Skin epidermis (tissue), 12 donors: ENCODE measurements around the gene ZSCAN23.
"Not testable (repeated sequence)": the region's sequence is repeated elsewhere in the genome, so short reads cannot be mapped to it uniquely, and the experiment has no call there.

ENCODE experiments used
- H3K27ac ChIP-seq, 21 experiments: fragments of 200-600 bp; sonication (generic) in 11 of 21; one replicate each; pipeline ENCODE4 v1.5.0; 2020; ENCODE audit warnings: mild to moderate bottlenecking in 3 of 21, inconsistent platforms in 2 of 21, moderate library complexity in 2 of 21
- H3K4me3 ChIP-seq, 7 experiments: fragments of 200-600 bp; sonication (generic) in 2 of 7; one replicate each; pipeline ENCODE4 v1.5.0; 2020; ENCODE audit warnings: inconsistent platforms in 2 of 7, mild to moderate bottlenecking in 2 of 7, moderate library complexity in 1 of 7

The ZSCAN23 gene

DNA sequence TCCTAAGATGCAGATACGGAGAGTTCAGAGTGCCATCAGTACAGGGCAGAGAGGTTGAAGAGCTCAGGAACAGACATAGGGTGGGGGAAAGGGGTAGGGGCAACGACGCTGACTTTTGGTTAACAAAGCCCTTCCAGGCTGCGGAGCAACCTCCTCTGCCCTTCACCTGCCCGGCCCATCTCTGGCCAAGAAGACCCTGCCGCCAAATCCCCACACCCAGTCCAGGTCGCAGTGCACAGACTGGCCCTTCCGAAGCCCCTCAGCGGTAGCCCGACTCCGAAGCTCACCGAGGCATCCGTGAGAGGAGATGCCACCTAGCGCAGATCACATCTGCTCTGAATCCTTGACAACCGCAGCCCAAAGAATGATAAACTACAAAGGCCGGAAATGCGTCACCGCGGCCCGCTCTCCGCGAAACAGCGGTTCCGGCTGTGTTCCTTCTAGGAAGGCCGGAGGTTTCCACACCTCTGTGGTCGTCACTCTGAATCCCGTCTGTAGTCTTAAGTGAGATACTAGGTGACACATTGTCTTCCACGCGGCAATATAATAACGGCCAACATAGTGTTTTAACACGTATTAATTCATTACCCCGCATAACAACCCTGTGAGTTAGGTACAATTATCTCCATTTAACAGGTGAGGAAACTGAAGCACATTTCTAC, at the start of gene ZSCAN23:
TSS of gene ZSCAN23 (minus strand) at position 380 of the 662 bp plus-strand sequence. CDS start 7,225 bp downstream, outside the sequence.
- Histone ChIP-seq H3K27ac (peak within 1 kb of the TSS in 7 of 21 experiments; percentile 1 to 55 (median 14)), H3K4me3 (peak within 1 kb of the TSS; percentile 29 to 52 (median 45))

DNA sequence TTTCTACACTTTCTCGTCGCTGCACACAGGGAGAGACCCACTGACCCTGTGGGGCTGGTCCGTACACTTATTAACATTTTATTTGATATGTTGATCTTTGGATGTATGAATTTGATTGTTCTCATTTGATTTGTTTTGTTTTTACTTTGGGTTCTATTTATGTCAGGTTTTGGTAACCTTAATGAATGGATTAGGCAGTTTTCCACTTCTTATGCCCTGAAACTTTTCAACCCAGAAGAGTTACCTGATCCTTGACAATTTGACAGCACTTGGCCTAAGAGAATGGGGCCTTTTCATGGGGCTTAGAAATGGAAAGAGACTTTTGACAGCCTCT, 48.7 kb upstream of the ZSCAN23 start:
- Histone ChIP-seq H3K4me3 (no peak overlapping the region), H3K27ac (no peak overlapping the region)

DNA sequence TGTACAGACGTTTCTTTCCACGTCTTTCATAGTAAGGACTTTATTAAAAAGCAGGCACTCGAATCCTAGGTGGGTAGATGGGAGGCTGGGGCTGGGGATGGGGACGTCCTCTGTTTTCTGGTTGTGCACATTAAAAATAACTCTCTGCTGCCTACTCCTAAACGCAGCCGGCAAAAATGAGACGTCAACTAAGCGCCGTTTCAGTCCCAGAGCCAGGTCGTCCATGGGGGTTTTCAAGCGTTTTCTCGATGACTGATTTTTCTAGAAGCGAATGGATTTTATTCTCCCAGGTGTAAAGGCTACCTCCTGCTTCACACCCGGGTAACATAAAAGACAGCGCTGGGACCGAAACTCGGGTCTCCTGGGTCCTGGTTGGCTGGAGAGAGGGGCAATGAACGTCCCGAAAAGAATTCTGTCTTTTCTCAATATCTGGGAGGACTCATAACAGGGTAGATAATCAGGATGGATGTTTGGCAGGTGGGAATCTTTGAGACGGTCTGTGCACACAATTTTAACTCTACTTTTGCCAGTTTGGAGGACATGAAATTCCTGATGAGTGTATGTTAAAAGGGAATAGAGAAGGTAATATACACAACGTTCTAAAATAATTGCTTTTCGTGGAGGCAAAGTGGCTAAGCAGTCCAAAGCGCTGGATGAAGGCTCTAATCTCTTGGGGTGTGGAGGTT, 47.1 kb upstream of the ZSCAN23 start:
- H3K27ac ChIP-seq = no peak overlapping the region
- H3K4me3 ChIP-seq = peak overlapping the region in 3 of 7 experiments; percentile 7 to 28 (median 10)

DNA sequence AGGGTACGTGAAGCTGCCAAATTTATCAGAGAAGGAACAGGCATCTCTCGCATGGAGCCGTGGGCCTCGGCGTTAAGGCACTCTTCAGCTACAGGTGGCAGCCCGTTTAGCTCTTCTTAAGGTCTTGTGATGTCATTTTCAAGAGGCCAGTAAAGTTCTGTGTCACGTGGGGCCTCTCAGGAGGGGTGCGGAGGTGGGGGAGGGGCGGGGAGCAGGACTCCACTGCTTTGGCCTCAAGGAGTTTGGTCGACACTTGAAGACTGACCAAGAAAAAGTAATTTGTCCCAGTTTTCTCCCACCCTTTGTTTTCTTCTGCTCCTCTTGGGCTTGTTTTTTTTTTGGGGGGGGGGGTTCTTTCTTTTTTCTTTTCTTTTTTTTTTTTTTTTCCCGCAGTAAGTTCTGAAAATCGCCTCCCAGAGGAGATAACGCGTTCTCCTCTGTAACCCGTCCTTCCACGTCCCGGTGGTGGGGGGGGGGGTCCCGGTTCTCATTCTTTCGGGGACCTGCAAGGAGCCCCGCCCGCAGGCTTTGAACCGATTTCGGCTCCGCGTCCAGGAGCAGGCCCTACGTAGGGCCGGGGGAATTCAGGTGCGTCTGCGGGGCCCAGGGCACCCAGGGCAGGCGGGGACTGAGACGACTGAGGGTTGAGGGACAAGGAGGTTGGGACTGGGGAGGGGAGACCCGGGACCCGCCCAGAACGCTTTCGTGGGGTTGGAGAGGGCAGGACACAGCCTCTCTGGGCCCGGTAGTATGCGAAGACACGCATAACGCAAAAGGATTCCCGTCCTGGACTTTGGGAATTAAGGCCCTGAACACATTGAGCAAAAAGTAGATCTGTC, 46.3 kb upstream of the ZSCAN23 start:
- Histone ChIP-seq H3K27ac (no peak overlapping the region), H3K4me3 (peak overlapping the region in 3 of 7 experiments; percentile 7 to 28 (median 10))

DNA sequence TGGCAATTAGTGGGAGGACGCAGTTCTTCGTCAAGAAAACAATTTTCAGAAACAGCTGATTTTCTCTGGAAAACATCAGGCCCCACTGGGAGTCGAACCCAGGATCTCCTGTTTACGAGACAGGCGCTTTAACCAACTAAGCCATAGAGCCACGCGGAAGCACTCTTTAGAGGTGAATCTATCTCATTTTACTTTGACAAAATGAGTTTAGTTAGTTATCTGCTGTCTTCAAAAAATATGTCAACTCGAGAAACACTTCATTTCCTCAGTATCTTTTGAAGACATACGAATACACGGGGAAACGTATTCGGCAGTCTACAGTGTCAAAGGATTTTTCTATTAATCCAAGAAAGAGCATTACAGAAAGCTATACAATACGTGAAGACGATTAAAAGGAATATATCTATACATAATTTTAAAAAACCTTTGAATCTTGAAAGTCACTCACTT, 45.6 kb upstream of the ZSCAN23 start:
- Histone ChIP-seq H3K4me3 (peak overlapping the region in 2 of 7 experiments; percentile 7 to 28), H3K27ac (no peak overlapping the region)

DNA sequence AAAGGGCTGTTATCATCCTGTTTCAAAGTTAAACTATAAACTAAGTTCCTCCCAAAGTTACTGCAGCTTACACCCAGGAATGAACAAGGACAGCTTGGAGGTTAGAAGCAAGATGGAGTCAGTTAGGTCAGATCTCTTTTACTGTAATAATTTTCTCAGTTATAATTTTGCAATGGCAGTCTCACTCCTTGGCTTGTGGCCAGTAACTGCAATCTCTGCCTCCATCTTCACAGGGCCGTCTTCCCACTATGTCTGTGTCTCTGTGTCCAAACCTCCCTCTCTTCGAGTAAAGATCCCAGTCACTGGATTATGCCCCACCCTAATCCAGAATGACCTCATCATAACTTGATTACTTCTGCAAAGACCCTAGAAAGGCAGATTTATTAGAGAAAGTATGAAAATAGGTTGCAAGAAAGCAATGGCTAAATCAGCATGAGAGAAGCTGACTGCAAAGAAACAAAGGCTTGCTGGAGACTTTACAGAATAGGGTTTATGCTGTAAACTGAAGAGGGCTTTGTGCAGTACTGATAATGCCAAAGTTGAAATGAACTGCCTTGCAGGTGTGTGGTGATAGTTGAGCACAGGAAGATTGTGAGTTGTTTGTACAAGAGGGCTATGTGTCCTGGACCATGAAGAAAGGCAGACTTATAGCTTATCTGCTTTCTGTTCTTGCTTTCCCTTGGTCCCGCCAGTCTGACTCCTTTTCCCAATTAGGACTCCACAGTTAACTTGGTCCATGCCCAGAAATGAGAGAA, 43.9 kb upstream of the ZSCAN23 start:
- H3K4me3 ChIP-seq = no peak overlapping the region
- H3K27ac ChIP-seq = no peak overlapping the region

DNA sequence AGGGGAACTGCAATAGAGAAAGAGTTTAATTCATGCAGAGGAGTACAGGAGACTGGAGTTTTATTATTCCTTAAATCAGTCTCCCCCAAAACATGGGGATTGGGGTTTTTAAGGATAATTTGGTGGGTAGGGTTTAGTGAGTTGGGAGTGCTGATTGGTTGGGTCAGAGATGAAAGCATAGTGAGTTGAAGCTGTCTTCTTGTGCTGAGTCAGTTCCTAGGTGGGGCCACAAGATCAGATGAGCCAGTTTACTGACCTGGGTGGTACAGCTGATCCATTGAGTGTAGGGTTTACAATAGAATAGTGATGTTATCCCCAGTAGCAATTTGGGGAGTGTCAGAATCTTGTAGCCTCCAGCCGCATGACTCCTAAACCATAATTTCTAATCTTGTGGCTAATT, 43.2 kb upstream of the ZSCAN23 start:
- Histone ChIP-seq H3K27ac (no peak overlapping the region), H3K4me3 (no peak overlapping the region)

DNA sequence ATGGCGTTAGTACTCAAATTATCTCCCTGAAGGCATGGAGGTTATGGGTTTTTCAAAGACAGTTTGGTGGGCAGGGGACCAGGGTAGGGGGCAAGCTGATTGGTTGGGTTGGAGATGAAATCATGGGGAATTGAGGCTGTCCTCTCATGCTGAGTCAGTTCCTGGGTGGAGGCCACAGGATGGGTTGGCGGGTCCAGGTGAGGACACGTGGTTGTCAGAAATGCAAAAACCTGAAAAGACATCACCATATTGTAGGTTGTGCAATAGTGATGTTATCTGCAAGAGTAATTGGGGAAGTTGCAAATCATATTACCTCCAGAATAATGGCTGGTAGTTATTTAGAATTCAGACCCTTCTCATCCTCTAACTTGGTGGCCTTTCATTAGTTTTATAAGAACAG, 42.2 kb upstream of the ZSCAN23 start:
- H3K4me3 ChIP-seq = no peak overlapping the region
- H3K27ac ChIP-seq = no peak overlapping the region

DNA sequence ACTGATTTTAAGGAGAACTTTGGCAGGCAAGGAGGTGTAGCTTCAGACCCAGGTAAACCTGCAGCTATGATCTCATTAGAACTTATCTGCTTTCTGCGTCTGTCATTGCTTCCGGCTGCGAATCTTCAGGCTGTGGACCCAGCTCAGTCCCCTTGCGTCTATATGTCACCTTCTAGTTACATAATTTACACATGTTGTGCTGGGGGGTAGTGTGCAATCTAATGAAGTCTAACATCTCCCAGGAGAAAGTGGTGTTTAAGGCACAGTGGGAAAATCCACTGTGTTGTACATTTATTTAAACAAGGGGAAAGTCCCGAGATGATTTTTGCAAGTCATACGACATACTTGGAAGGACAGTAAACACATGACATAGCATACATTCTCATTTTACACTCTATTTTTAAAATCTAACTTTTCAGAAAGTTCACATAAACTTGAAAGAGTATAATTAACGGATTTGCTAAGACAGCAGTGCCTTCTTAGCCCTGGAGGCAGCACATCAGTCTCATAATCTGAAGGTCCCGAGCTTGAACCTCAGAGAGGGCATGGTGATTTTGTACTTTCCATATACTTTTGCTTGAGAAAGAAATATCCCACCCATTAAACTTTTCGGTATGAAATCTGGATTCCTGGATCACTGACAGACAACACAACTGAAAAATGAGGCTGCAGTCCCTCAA, 37.1 kb upstream of the ZSCAN23 start:
- H3K4me3 ChIP-seq = no peak overlapping the region
- no peak overlapping the region for H3K27ac ChIP-seq

DNA sequence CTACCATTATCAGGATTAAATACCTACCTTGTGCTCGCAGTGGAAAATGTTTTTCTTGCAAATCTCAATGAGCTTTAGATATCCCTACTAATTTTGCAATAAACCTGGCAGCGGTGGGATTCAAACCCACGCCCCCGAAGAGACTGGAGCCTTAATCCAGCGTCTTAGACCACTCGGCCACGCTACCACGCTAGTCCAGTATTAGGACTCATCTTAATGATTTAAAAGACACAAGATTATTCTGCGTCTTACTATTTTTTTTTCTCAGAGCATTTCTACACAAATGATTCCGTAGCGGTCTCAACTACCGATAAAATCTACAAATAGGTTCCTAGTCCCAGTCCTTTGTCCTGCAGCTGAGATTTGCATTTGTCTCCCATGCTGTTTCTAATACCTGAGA, 35.2 kb upstream of the ZSCAN23 start:
- no peak overlapping the region for H3K4me3 ChIP-seq
- no peak overlapping the region for H3K27ac ChIP-seq

DNA sequence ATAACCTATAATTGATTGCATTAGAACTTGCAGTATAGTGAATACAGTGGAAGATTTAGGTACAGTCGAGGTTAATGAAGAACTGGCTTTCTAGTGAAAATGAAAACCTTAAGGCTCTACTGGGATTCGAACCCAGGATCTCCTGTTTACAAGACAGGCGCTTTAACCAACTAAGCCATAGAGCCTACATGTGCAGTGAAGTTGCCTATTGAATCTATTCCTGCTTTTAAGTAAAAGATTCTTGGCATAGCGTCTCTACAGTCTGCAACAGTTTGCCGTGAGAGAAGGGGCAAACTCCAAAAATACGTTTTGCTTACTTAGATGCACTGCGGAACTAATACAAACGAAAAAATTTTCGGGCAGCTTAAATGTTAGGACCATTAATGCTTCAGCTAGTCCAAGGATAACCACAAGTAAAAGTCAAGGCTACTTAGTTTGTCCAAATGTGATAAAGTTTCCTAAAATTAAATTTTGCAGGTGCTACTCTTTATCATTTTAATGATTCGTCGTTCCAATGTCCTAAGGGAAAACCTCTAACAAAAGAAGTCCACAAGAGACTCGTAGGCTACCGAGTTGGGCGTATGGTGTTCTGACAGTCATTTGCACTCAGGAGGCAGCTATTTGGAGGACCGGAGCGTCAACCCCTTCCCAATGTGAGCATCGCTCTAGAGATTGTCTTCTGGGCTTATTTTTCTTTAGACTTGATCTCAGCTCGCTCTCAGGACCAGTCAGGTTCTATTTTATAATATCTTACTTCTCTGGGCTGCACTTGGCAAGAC, 31.3 kb upstream of the ZSCAN23 start:
- H3K4me3 ChIP-seq = no peak overlapping the region
- H3K27ac ChIP-seq = no peak overlapping the region

DNA sequence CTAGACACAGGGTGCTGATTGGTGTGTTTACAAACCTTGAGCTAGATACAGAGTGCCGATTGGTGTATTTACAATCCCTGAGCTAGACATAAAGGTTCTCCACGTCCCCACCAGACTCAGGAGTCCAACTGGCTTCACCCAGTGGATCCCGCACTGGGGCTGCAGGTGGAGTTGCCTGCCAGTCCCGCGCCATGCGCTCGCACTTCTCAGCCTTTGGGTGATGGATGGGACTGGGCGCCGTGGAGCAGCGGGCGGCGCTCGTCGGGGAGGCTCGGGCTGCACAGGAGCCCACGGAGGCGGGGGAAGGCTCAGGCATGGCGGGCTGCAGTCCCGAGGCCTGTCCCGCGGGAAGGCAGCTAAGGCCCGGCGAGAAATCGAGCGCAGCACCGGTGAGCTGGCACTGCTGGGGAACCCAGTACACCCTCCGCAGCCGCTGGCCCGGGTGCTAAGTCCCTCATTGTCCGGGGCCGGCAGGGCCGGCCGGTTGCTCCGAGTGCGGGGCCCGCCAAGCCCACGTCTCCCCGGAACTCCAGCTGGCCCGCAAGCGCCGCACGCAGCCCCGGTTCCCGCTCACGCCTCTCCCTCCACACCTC, 26.0 kb upstream of the ZSCAN23 start:
- H3K4me3 ChIP-seq, H3K27ac ChIP-seq: not testable (repeated sequence)

DNA sequence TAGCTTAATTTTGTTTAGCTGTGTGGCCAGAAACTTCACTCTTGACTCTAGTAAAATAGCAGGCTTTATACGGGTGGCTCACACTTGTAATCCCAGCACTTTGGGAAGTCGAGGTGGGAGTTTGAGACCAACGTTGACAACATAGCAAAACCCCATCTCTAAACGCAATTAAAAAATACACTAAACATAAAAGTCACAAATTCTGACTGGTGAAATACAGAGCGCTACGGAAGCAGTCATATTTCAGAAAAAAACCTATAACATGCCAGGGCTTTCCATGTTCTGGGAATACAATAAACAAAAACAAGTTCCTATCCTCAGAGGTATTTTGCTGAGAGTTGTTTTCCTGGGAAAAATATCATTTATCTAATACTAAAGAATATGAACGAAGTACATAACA, 24.8 kb upstream of the ZSCAN23 start:
- H3K4me3 ChIP-seq = no peak overlapping the region
- H3K27ac ChIP-seq = no peak overlapping the region

DNA sequence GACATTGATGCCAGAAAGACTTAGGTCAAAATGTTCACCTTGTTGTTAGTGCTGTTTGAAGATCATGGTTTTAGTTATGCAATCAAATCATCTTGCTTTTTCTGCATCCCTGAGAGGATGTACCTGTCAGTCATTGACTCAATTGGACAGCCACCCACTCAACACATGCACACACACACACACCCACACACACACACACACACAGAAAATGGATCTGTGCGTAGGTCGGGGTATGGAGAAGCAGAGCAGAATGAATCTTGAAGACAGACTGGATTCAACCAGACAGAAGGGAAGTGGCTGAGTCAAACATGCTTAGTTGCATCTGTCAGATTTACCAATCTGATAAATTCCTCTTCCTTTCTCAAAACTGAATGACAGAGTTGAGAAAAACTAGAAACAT, 19.1 kb upstream of the ZSCAN23 start:
- H3K4me3 ChIP-seq = no peak overlapping the region
- H3K27ac ChIP-seq = no peak overlapping the region

DNA sequence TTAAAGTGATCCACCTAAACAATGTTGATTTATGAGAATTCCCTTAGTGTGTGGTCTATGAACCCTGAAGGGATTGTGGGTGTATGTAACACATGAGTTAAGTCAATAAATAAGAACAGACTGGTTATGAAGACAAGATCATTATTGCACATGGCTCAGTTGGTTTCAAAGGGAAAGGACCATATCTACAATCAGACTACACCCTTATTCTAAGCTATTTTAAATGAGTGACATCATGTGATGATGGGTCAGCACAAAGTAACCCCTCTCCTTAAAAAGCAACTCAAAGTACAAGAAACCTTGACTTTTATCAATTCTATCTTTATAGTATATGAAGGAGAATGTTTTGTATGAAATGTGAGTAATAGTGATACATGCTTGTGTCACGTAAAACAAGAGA, 15.3 kb upstream of the ZSCAN23 start:
- no peak overlapping the region for H3K4me3 ChIP-seq
- no peak overlapping the region for H3K27ac ChIP-seq

DNA sequence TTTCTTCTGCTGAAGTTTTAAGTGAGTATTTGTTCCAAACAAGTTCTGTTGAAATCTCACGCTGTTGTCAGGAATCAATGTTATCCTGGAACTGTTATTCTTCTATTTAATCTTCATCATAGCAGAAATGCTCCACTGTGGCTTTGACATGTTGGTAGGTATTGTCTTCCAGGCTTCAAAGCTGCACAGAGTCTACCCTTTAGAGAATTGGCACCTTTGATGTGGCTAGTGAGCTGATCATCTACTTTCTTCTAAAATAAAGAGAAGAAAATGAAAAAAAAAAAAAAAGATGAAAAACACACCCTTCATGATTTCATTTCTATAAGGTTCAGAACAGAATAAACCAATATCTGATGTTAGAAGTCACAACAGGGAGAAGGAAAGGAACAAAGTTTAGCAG, 5.8 kb upstream of the ZSCAN23 start:
- Histone ChIP-seq H3K4me3 (no peak overlapping the region), H3K27ac (no peak overlapping the region)

DNA sequence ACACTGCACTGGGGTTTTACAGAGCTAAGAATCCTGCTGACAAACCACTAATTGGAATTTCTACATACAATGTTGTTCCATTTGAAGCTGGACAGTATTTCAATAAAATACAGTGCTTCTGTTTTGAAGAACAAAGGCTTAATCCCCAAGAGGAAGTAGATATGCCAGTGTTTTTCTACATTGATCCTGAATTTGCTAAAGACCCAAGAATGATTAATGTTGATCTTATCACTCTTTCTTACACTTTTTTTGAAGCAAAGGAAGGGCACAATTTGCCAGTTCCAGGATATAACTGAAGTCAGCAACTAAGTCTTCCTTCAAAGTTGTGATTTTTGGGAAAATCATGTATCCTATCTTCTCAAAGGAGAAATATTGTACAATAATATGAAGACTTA, 4.2 kb upstream of the ZSCAN23 start:
- H3K27ac ChIP-seq = not testable (repeated sequence)
- H3K4me3 ChIP-seq = peak overlapping the region in 1 of 7 experiments; percentile 10

DNA sequence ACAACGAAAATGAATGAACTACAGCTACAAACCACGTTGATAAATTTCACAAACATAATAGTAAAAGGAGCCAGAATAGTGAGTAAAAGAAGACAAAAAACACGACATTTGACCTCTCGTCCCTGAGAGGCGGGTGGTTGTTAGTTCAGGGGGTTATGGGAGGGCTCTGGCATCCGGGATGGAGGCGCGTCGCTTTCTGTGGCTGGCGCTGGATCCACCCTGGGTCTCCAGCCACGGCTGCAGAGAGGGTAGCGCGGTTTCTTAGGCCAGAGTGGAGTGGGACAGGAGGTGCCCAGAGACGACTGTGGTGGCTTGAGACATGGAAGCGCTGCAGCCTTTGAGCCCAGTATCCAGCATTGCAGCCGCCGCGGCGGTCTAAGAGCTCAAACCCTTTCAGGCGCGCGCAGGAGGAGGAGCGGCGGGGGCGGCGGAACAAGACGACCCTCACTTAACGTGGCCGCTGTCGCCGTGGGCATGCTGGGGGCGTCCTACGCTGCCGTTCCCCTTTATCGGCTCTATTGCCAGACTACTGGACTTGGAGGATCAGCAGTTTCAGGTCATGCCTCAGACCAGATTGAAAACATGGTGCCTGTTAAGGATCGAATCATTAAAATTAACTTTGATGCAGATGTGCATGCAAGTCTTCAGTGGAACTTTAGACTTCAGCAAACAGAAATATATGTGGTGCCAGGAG, 3.7 kb upstream of the ZSCAN23 start:
- Histone ChIP-seq H3K27ac (no peak overlapping the region), H3K4me3 (peak overlapping the region in 1 of 7 experiments; percentile 10)
